Natural killer cell treated with Interleukin-12 subunit alpha and Interleukin-12 subunit beta and Interleukin-15 and Interleukin-18, amount 100 ng/mL, for 72 hours (primary cell): ENCODE data around the gene WFS1. TPM values are rescaled to one million over a fixed set of nuclear protein-coding genes. Genes with fewer than 3 reads are reported as not detected.

Experiments used
- ATAC-seq, 2 donors: fragments of 150-1000 bp; cut with Tn5 transposase in 1 of 2; sonication (Bioruptor Pico), chemical (Tn5 transposase) in 1 of 2; 2 replicates each; pipeline ENCODE4 v1.10.0; 2021
- DNase-seq: peaks from one replicate; pipeline ENCODE4 v3.0.0; 2022; ENCODE audit warnings: low spot score
- H3K27ac Mint-ChIP-seq, 2 donors: 1 replicate in 1 of 2; 2 replicates in 1 of 2; pipeline ENCODE4 v1.8.0; 2022; ENCODE audit warnings: mixed read lengths in 2 of 2, mild to moderate bottlenecking in 1 of 2, moderate library complexity in 1 of 2
- H3K27me3 Mint-ChIP-seq, 2 donors: 1 replicate in 1 of 2; 2 replicates in 1 of 2; pipeline ENCODE4 v1.8.0; 2022; ENCODE audit warnings: mixed read lengths in 2 of 2
- H3K36me3 Mint-ChIP-seq: one replicate; pipeline ENCODE4 v1.8.0; 2022; ENCODE audit warnings: mixed read lengths
- H3K4me1 Mint-ChIP-seq, 2 donors: 1 replicate in 1 of 2; 2 replicates in 1 of 2; pipeline ENCODE4 v1.8.0; 2022; ENCODE audit warnings: low read depth in 2 of 2, mixed read lengths in 2 of 2, mild to moderate bottlenecking in 1 of 2
- H3K4me3 Mint-ChIP-seq: one replicate; pipeline ENCODE4 v1.8.0; 2022; ENCODE audit warnings: mixed read lengths
- H3K9me3 Mint-ChIP-seq: 2 replicates; pipeline ENCODE4 v1.8.0; 2022; ENCODE audit warnings: mixed read lengths
- total RNA-seq, 2 donors: library from RNA; stranded (reverse); gene quantifications; one replicate each; pipeline ENCODE4 v1.2.3, GENCODE V29; 2022

WFS1 gene, protein sequence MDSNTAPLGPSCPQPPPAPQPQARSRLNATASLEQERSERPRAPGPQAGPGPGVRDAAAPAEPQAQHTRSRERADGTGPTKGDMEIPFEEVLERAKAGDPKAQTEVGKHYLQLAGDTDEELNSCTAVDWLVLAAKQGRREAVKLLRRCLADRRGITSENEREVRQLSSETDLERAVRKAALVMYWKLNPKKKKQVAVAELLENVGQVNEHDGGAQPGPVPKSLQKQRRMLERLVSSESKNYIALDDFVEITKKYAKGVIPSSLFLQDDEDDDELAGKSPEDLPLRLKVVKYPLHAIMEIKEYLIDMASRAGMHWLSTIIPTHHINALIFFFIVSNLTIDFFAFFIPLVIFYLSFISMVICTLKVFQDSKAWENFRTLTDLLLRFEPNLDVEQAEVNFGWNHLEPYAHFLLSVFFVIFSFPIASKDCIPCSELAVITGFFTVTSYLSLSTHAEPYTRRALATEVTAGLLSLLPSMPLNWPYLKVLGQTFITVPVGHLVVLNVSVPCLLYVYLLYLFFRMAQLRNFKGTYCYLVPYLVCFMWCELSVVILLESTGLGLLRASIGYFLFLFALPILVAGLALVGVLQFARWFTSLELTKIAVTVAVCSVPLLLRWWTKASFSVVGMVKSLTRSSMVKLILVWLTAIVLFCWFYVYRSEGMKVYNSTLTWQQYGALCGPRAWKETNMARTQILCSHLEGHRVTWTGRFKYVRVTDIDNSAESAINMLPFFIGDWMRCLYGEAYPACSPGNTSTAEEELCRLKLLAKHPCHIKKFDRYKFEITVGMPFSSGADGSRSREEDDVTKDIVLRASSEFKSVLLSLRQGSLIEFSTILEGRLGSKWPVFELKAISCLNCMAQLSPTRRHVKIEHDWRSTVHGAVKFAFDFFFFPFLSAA
- 1 to 10 TPM; 3.1 to 7.4 TPM for total RNA-seq

GRCh38 chr4:6269616-6270511, at the start of gene WFS1:
Gene WFS1, plus strand, starts transcription at chr4:6269850. Its CDS starts 7,606 bp downstream, at chr4:6277456.
- peaks cover 18 to 22% of the 10 kb centered on the region in 2 donors for H3K27me3 Mint-ChIP-seq
- H3K9me3 Mint-ChIP-seq = no peaks in the 10 kb centered on the region
- ATAC-seq (peak; percentile 100), DNase-seq (peak; percentile 98)
- no peaks in the 10 kb centered on the region for H3K36me3 Mint-ChIP-seq
- no peak within 1 kb of the TSS for H3K27ac Mint-ChIP-seq
- peak within 1 kb of the TSS; percentile 76 for H3K4me3 Mint-ChIP-seq
- peaks cover 23% of the 10 kb centered on the region in 2 donors for H3K4me1 Mint-ChIP-seq

DNA sequence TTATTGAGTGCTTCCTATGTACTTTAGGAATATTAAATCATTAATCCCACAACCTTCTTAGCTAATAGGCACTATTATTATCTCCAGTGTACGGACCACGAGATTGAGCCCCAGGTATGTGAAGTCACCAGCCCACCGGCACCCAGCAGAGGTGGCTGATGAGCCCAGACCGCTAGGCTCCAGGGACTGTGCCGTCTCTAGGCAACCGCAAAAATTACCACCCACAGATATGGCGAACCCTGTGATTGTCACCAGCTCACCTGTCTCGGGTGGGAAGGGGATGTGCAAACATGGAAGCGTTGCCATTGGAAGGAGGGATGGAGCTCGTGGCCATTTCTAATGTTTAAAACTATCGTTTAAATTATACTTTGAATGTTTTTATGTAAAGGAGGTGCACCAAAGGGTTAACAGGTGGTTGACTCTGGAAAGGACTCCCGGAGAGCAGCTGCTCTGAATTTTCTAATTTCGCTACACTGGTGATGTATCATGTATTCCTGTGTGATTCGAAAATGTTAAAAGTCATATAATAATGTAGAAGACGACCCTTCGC, 48.3 kb upstream of the WFS1 start:
- no peak for DNase-seq
- no peak for ATAC-seq
- peaks cover 31 to 37% of the 10 kb centered on the region in 2 donors for H3K27me3 Mint-ChIP-seq
- H3K4me3 Mint-ChIP-seq = peak overlapping the region; percentile 41
- no peaks in the 10 kb centered on the region for H3K9me3 Mint-ChIP-seq
- H3K36me3 Mint-ChIP-seq = no peaks in the 10 kb centered on the region
- H3K27ac Mint-ChIP-seq = no peak overlapping the region
- H3K4me1 Mint-ChIP-seq = peaks cover 0 to 15% of the 10 kb centered on the region in 2 donors

DNA sequence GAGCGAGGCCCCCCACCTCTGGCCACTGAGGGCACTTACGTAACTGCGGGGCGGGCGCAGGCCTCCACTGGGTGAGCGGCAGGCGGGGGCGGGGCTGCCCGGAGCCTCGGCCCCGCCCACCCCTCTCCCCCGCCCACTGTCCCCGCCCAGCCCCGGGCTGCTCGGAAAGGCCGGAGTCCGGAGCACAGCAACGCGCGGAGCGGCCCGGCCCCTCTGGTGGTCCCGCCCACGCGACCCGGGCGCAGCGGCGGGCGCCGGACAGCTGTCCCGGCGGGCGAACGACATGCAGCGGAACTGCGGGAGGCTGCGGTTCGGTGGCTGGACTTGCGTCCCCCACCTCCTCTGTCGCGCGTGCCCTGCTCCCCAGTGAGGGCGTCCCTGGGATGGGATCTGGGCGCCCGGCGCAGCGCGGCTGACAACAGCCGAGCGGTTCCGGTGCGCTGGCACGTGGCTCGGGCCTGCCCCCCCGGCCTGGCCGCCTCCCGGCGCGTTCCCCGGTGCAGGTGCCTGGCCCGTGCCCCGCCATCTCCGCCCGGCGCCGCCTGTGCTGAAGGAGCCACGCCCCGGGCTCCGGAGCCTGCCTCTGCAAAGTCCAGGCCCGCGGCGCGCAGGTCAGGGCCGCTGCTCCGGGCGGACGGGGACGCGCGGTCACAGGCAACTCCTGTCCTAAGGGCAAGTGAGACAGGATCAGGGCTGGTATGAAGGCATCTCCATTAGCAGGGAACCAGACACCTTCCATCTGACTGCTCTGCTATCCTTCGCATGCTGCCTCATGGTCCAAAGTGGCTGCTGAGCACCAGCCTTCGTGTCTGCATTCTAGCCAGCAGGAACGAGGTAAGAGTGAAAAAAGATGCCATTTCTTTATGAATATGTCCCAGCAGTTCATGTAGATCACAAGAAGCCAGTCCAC, 47.5 kb upstream of the WFS1 start:
- no peak for DNase-seq
- no peak overlapping the region for H3K27ac Mint-ChIP-seq
- peaks cover 0 to 15% of the 10 kb centered on the region in 2 donors for H3K4me1 Mint-ChIP-seq
- H3K36me3 Mint-ChIP-seq = no peaks in the 10 kb centered on the region
- H3K4me3 Mint-ChIP-seq = peak overlapping the region; percentile 41
- H3K9me3 Mint-ChIP-seq = no peaks in the 10 kb centered on the region
- H3K27me3 Mint-ChIP-seq = peaks cover 26 to 30% of the 10 kb centered on the region in 2 donors
- peak; percentile 88 to 90 for ATAC-seq

GRCh38 chr4:6222761-6223292, 46.8 kb upstream of the WFS1 start:
- no peak for DNase-seq
- H3K27ac Mint-ChIP-seq = no peak overlapping the region

DNA sequence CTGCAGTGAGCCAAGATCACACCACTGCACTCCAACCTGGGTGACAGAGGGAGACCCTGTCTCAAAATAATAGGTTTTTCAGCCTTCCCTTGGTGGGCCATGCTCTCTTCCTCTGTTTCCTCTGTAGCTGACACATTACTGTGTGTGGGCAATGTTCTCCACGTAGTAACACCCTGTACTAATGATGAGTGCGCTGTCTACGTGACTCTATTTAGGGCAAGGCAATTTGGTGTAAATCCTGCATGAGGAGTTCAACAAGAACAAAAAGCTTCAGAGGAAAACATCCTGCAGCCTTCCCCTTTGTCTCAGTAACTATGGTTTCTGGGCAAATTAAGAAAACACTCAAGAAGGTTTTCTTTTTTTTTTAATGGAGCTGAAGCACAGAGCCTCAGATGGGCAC, 44.9 kb upstream of the WFS1 start:
- no peak overlapping the region for H3K27ac Mint-ChIP-seq
- no peak for ATAC-seq
- no peaks in the 10 kb centered on the region for H3K9me3 Mint-ChIP-seq
- no peak for DNase-seq
- peaks cover 3 to 8% of the 10 kb centered on the region in 2 donors for H3K4me1 Mint-ChIP-seq
- no peaks in the 10 kb centered on the region for H3K36me3 Mint-ChIP-seq
- H3K4me3 Mint-ChIP-seq = no peak overlapping the region
- peaks cover 7 to 20% of the 10 kb centered on the region in 2 donors for H3K27me3 Mint-ChIP-seq

More at GRCh38 chr4:6222761-6223292, 46.8 kb upstream of the WFS1 start:
- H3K27me3 Mint-ChIP-seq = peaks cover 24 to 26% of the 10 kb centered on the region in 2 donors
- H3K36me3 Mint-ChIP-seq = no peaks in the 10 kb centered on the region
- no peaks in the 10 kb centered on the region for H3K9me3 Mint-ChIP-seq
- no peak overlapping the region for H3K4me3 Mint-ChIP-seq
- no peak for ATAC-seq
- H3K4me1 Mint-ChIP-seq = peaks cover 0 to 14% of the 10 kb centered on the region in 2 donors

DNA sequence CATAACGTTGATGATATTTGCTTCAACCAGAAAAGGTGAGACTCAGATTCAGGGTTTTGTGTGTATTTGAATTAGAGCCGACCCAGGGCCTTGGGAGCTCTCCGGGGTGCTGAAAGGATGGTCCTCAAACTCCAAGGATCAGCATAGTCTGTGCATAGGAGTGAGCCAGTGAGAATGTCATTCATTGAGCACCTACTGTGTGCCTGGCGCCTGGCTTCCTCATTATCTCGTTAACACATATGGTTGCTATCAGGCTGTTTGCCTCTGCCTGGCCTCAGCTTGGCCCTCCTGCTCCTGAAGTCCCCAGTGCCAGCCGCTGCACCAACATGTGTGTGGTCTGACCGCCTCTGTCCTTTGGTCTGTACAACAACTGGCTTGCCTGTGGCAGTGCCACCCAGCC, 44.2 kb upstream of the WFS1 start:
- no peak for ATAC-seq

DNA sequence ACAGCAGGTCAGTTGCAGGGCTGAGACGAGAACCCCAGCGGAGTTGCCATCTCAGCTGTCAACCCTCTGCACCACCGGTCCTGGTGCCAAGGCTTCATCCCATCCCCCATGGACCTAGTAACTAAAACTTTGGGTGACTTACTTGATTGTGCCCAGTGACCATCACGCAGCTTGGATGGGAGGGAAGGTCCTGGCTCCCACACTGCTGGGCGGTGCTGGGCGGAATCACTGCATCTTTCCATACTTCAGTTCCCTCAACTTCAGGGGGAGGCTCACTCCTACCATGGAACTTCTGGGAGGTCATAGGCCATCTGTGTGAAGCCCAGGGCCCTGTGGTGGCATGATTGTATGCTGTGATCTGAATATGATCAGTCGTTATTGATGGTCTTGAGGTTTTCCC, 43.1 kb upstream of the WFS1 start:
- H3K9me3 Mint-ChIP-seq = no peaks in the 10 kb centered on the region
- H3K27ac Mint-ChIP-seq = no peak overlapping the region
- peaks cover 3 to 8% of the 10 kb centered on the region in 2 donors for H3K4me1 Mint-ChIP-seq
- H3K27me3 Mint-ChIP-seq = peaks cover 7 to 16% of the 10 kb centered on the region in 2 donors
- ATAC-seq (no peak), DNase-seq (no peak)
- no peak overlapping the region for H3K4me3 Mint-ChIP-seq
- H3K36me3 Mint-ChIP-seq = no peaks in the 10 kb centered on the region

More for the DNA sequence above, 44.2 kb upstream of the WFS1 start:
- Mint-ChIP-seq H3K36me3 (no peaks in the 10 kb centered on the region), H3K27ac (no peak overlapping the region), H3K9me3 (no peaks in the 10 kb centered on the region), H3K27me3 (peaks cover 7 to 20% of the 10 kb centered on the region in 2 donors), H3K4me1 (peaks cover 3 to 8% of the 10 kb centered on the region in 2 donors), H3K4me3 (no peak overlapping the region)
- DNase-seq = no peak

- H3K9me3 Mint-ChIP-seq = no peaks in the 10 kb centered on the region
- no peak overlapping the region for H3K4me3 Mint-ChIP-seq
- ATAC-seq (no peak), DNase-seq (no peak)
- no peak overlapping the region for H3K27ac Mint-ChIP-seq
- peaks cover 7 to 14% of the 10 kb centered on the region in 2 donors for H3K27me3 Mint-ChIP-seq
- H3K36me3 Mint-ChIP-seq = no peaks in the 10 kb centered on the region
- H3K4me1 Mint-ChIP-seq = peaks cover 3 to 8% of the 10 kb centered on the region in 2 donors
Observed at GRCh38 chr4:6227412-6228157, 42.1 kb upstream of the WFS1 start.

- no peak for ATAC-seq
Observed at GRCh38 chr4:6228158-6229067, 41.2 kb upstream of the WFS1 start.

GRCh38 chr4:6229095-6229494, 40.6 kb upstream of the WFS1 start:
- no peaks in the 10 kb centered on the region for H3K36me3 Mint-ChIP-seq
- no peak for ATAC-seq
- H3K9me3 Mint-ChIP-seq = no peaks in the 10 kb centered on the region
- peaks cover 3 to 8% of the 10 kb centered on the region in 2 donors for H3K4me1 Mint-ChIP-seq
- peaks cover 7 to 11% of the 10 kb centered on the region in 2 donors for H3K27me3 Mint-ChIP-seq
- no peak for DNase-seq
- no peak overlapping the region for H3K4me3 Mint-ChIP-seq
- no peak overlapping the region for H3K27ac Mint-ChIP-seq

More at GRCh38 chr4:6228158-6229067, 41.2 kb upstream of the WFS1 start:
- Mint-ChIP-seq H3K9me3 (no peaks in the 10 kb centered on the region), H3K4me1 (peaks cover 3 to 8% of the 10 kb centered on the region in 2 donors), H3K36me3 (no peaks in the 10 kb centered on the region), H3K27ac (no peak overlapping the region), H3K4me3 (no peak overlapping the region), H3K27me3 (peaks cover 7 to 12% of the 10 kb centered on the region in 2 donors)
- DNase-seq = no peak
